Measurements from ENCODE around the gene KRTAP4-1. TPM values are rescaled to one million over a fixed set of nuclear protein-coding genes. Genes with fewer than 3 reads are reported as not detected.
A peak's percentile ranks its signal among the peaks of the same experiment; 100 is the strongest.
"Not testable (repeated sequence)": the region's sequence is repeated elsewhere in the genome, so short reads cannot be mapped to it uniquely, and the experiment has no call there.

KRTAP4-1 gene

DNA sequence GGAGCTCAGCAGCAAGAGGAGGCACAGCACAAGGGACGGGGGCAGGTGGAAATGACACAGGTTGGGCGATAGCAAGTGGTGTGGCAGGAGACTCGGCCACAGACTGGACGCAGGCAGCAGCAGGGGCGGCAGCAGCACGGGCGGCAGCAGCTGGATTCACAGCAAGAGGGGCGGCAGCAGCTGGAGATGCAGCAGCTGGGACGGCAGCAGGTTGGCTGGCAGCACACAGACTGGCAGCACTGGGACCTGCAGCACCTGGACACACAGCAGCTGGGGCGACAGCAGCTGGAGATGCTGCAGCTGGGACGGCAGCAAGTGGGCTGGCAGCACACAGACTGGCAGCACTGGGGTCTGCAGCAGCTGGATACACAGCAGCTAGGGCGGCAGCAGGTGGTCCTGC, 44.8 kb downstream of the KRTAP4-1 start:
- H3K4me3 ChIP-seq (ENCODE audit: insufficient read depth in 1 of 2, low read depth in 1 of 2, low read length in 2 of 2), result peak overlapping the region in 1 of 2 experiments; percentile 39
- H2BK5ac ChIP-seq (ENCODE audit: low read depth, low read length, poor library complexity, severe bottlenecking); H2AFZ ChIP-seq (ENCODE audit: low read depth, low read length); H3K23ac ChIP-seq (ENCODE audit: low read length in 2 of 2); H3K27ac ChIP-seq (ENCODE audit: low read length, poor library complexity, severe bottlenecking); H3K4me2 ChIP-seq (ENCODE audit: low read length, poor library complexity, severe bottlenecking); H3K14ac ChIP-seq (ENCODE audit: low read length in 2 of 2); H4K8ac ChIP-seq (ENCODE audit: low read length); H3K4ac ChIP-seq (ENCODE audit: low read depth in 1 of 2, low read length in 2 of 2); H2BK120ac ChIP-seq (ENCODE audit: low read depth, low read length); H3K36me3 ChIP-seq (ENCODE audit: control insufficient read depth in 1 of 2, insufficient read depth in 2 of 2, low read depth in 1 of 2, low read length in 2 of 2); H3K4me1 ChIP-seq (ENCODE audit: control insufficient read depth, insufficient read depth, low read depth, low read length); H3K79me1 ChIP-seq (replicated peaks; ENCODE audit: low read length, poor library complexity, severe bottlenecking); H3K27me3 ChIP-seq (ENCODE audit: control insufficient read depth in 1 of 2, insufficient read depth in 1 of 2, low read length in 2 of 2); H2BK12ac ChIP-seq (ENCODE audit: low read length in 2 of 2); H3K18ac ChIP-seq (ENCODE audit: low read depth in 1 of 2, low read length in 2 of 2); H3K9ac ChIP-seq (ENCODE audit: low read length); DNase-seq: not testable (repeated sequence)
- H4K91ac ChIP-seq (ENCODE audit: low read length), result peak overlapping the region; percentile 18
- H3K9me3 ChIP-seq (ENCODE audit: control insufficient read depth, low read length), result peaks cover 23% of the 10 kb centered on the region
- 90% methylated on average over 12 of the region's 12 CpGs for WGBS
- H2BK15ac ChIP-seq (ENCODE audit: low read depth, poor library complexity, severe bottlenecking), result peak overlapping the region; percentile 52
- H2AK5ac ChIP-seq (ENCODE audit: low read length, severe bottlenecking), result peak overlapping the region; percentile 31

Small RNA genes lying within 50 kb of the gene (small RNA-seq; reads per million reads assigned to genes)
- gene KRTAP4-17P (ENCODE audit: low read depth), result not detected
